GM23338 (cell line): ENCODE results near the gene QKI. TPM values are rescaled to one million over a fixed set of nuclear protein-coding genes. Genes with fewer than 3 reads are reported as not detected.

Experiments used
- CTCF ChIP-seq, 2 experiments: fragments of 200-600 bp in 1 of 2; sonication (generic) in 1 of 2; conservative IDR thresholded peaks; 2 replicates each; pipeline versions ENCODE4 v1.5.1 to v1.6.1; 2016 to 2017; ENCODE audit warnings: antibody characterized with exemption in 2 of 2, low read depth in 2 of 2, mild to moderate bottlenecking in 2 of 2, moderate library complexity in 1 of 2
- EZH2phosphoT487 ChIP-seq: fragments of 200-600 bp; sonication (generic); IDR thresholded peaks from one replicate; pipeline ENCODE4 v1.8.1; 2018; ENCODE audit warnings: antibody characterized with exemption; ENCODE audit not compliant: unreplicated experiment
- NANOG ChIP-seq: IDR thresholded peaks from 2 replicates; pipeline ENCODE4 v1.6.1; 2016; ENCODE audit warnings: antibody characterized with exemption, borderline replicate concordance
- POLR2AphosphoS5 ChIP-seq: IDR thresholded peaks from 2 replicates; pipeline ENCODE4 v1.6.1; 2016; ENCODE audit warnings: antibody characterized with exemption, low read depth
- REST ChIP-seq: IDR thresholded peaks from one replicate; pipeline ENCODE4 v1.6.1; 2018; ENCODE audit warnings: antibody characterized with exemption; ENCODE audit not compliant: unreplicated experiment
- ZNF462 ChIP-seq: fragments of 250-450 bp; sonication (Bioruptor Pico); IDR thresholded peaks from 2 replicates; pipeline ENCODE4 v1.5.0; 2020; ENCODE audit warnings: mild to moderate bottlenecking, moderate library complexity
- polyA plus RNA-seq: library from polyadenylated mRNA; unstranded; fragments of >200 nt; fragmentation: Nextera tagmentation; extraction: Ambion mirVana; gene quantifications from 2 replicates; pipeline ENCODE4 v1.2.1, GENCODE V29; 2016
- total RNA-seq: library from RNA; depleted of rRNA; stranded (reverse); fragments of >200 nt; shearing (Covaris generic); gene quantifications from 2 replicates; pipeline ENCODE4 v1.2.3, GENCODE V29; 2014

The QKI gene
- total and polyA plus RNA-seq, 2 experiments from 2014 or later = 60.8 to 159 TPM

- no peak for TF ChIP-seq ZNF462 (CRISPR knock-in tag)
- no peak for TF ChIP-seq EZH2phosphoT487
- TF ChIP-seq CTCF (conservative IDR thresholded peaks at IDR 0.05; ENCODE audit: low read depth in 2 of 2) = no peak
- no peak for TF ChIP-seq REST
- TF ChIP-seq POLR2AphosphoS5 = no peak
- no peak for TF ChIP-seq NANOG
Measured at GRCh38 chr6:163395122-163395830, 19.2 kb upstream of the QKI start (continued).
